ENCODE results near the gene DPF3.

DPF3 gene

DNA sequence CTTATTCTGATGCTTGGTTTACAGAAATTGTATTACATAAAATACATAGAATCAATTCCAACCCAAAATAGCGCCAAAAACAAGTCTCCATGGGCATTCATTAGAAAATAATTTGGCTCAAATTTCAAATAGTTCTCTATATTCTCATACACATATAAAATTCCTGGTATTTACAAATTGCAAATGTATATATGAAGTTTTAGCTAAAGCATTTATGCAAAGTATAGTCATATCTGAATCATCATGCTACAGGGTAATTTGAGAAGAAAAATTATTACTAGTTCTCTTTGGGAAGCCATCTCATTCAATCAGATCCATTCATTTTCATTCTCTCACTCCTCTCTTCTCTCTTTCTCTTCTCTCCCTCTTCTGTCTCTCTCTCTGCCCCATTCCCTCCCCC lies 257.8 kb downstream of the DPF3 start:
- no peak for DNase-seq

DNA sequence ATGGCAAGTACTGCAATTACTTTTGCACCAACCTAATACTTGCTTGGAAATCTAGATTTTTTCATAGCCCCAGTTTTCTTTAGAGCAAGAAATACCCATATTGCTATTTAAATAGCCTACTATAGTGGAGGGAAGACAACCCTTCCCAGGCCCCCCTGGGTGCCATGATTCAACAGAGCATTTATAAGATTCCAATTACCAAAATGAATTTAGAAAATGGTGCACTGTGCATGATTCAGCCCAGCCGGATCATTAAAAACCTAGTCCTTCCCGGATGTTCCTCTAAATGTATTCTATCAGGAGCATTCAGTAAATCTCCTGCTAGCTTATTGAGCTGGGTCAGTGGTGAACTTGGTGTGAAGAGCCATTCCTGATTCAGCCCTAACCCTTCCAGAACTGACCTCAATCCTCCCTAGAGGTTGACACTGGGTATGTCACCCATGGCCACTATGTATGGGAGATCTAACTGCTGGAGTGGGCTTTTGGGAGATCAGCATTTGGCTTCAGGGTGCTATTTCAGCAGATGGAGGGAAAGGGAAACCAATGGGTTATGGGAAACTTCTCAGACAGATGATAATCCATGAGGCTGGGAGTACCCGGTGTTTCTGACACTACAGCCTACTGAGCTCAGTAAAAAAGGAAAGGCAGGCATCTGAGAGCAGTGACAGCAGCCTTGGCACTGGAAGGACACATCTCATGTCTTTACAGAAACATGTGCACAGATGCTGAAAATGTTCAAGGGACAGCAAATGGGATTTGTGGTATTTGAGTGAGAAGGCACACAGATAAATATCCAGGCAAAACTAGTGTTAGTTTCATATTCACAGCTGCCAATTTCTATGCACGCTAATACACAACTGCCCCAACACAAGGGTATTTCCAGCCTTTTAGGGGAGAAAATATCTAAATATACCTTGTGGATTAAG lies 258.9 kb downstream of the DPF3 start:
- no peak for DNase-seq

DNA sequence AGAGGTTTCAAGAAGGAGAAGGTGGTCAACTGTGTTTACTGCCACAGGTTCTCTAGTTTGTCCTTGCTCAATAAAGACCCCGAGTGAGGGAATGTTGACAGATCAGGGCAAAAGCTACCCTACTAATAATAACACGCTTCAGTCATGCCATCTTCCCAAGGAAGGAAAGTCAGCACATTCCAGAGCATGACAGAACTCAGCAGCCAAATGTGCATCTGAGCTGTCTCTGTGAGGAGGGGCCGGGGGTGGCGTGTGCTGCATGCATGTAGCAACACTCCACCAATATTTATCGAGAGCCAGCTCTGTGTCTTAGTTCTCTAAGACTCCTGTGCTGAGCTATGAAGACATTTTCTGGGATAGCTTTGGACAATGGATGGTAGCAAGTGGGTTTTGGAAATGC lies 260.4 kb downstream of the DPF3 start:
- no peak for DNase-seq

DNA sequence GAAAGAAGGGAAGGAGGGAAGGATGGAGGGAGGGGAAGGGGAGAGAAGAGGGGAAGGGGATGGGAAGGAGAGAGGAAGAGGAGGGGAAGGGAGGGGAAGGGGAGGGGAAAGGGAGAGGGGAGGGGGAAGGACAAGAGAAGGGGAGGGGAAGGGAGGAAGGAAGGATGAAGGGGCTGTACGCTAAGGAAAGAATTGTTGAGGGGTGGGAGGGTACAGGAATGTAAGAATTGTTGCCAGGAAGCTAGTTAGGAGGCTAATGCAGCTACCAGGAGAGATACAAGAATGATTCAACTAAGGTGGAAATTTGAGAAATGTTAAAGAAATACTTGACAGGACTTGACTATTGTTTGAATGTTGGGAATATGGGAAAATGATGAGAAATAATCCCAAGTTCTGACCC lies 261.2 kb downstream of the DPF3 start:
- no peak for DNase-seq

DNA sequence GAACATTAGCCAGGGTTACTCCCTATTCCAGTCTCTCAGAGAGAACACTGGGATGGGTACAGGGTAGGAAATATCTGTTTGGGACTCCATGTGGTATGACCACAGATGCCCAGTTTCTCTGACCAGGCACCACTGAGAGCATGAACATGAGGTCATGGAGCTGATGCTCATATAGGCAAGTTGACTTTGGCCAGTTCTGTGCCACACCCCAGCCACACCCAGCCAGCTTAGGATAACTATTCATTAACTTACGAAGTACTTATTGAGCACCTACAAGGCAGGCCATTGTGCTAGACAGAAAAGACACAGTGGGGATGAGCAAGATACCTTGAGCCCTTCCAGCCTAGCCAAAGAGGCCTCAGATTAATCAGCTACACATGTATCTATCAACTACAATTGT lies 262.5 kb downstream of the DPF3 start:
- no peak for DNase-seq

DNA sequence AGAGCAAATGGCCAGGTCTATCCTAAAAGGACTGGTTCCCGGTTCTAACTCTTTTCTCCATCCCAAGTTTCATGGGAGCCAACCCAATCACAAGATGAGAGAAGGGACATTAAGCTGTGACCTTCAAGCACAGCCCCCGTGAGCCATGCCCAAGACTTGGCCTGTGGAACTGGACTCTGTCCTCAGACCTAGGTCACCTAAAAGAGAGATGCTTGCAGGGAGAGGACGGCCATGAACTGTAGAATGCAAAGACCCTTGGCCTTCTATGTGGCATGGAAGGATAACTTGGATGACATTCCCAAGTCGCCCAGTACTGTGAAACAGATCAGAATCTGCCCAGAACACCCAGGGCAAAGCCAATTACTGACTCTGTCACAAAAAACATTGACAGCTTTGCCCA lies 263.5 kb downstream of the DPF3 start:
- no peak for DNase-seq

DNA sequence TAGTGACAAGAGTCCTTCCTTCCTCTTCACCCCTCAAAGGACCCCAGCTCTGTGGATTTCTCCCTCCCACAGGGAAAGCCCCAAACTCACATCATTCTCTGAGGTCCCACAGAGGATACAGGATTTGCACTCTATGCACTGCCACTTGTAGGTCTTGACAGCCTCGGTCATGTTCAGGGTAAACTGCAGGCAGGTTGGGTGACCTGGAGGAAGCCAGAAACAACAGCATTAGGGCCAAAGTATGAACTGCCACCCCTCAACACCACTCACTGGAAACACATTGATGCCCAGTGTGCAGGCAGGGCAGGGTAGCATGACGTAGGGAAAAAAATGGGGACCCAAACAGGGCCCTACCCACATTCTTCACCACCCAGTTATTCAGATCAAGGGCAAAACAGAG lies 264.4 kb downstream of the DPF3 start:
- no peak for DNase-seq

DNA sequence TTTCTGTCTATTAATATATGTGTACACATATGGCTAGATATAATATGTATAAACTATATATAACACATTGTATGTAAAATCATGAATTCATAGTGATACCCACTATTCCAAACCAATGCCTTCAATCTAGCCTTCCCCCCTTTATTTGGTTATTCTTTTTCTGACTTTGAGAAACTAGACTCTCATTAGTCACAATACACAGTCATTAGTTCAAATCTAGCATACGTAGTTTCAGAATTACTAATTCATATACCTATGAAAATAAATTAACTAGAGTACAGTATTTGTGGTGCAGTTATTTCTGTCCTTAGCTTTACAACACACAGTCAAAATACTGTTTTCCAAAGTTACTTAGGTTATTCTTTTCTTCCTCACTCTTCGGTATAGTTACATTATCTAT lies 268.2 kb downstream of the DPF3 start:
- DNase-seq: no peak

DNA sequence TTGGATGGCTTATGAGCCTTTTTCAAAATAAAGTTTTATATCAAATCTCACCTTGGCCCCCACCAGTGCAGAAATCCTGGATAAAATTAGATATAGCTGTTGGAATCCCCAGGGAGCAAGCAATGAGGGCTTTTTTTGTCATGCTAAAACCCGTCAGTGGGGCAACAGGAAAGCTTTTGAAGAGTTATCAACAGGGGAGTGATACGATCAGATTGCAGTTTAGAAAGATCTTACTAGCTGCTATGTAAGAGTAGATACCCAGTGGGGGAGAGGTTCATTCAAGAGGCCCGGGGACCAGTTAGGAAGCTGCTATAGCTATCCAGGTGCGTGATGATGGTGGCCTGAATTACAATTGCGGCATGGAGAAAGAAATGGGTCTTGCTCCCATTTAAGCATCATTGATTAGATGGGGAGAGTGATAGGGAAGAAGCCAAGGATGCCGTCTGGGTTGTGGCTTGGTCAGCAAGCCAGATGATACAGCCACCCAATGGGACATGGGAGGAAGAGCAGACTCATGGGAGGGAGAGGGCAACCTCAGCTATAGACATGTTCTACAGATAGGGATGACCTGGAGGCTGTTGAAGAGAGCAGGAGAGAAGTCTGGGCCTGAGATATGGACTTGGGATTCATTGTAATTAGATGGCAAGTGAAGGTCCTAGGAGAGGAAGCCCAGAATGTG lies 272.4 kb downstream of the DPF3 start:
- DNase-seq: no peak

DNA sequence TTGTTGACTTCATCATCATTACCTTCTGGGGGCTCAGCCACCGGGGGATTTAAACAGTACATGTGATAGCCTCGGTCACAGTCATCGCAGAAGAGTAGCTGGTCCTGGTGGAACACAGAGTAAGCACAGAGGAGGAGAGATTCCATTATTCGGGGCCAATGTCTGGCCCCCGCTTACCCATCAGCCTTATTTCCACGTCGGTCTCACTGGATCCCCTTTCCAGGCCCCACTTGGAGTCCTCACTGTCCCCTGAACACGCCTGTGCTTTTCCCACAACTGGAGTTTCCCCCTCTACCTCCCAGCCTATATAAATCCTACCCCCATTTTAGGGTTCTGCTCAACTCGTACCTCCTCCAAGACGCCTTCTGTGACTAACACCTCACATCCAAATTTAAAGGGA lies 274.0 kb downstream of the DPF3 start:
- DNase-seq: no peak

DNA sequence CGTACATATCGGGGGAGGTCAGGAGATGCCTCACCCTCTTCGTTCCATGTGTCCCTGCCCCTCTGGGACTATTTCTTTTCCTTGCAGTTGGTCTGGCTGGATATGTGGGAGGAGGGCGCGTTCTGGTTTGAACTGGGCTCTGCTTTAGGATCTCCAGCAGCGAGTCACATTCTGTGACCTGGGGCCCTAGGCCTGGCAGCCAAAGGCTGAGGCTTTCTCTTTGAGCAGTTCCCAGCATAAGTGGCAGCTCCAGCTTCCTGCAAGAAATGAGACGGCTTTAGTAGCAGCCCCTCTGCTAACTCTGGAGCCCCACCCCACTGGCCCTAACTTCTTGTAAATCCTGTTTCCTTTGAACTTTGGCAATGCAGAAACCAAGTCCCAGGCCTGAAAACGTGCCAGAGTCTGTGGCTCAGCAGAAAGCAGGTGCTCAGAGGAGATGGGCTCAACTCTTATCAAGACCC lies 274.8 kb downstream of the DPF3 start:
- no peak for DNase-seq

DNA sequence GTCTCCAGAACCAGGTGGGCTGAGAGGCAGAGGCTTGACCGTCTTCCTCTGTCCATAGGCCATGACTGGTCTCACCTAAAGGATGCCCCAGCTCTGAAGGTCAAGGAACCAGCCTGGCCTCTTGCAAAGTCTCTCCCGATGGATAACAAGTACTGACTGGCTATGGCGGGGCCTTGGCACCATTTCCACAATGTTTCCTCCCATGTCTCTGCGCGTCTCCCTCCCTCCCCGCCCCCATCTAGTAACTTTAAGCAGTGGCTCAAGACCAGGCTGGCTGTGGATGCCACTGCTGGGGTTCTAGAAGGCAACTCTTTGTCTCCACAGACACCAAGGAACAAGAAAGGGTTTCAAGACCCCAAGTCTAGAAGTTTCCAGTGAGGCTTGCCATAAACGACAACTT lies 275.5 kb downstream of the DPF3 start:
- DNase-seq: no peak

DNA sequence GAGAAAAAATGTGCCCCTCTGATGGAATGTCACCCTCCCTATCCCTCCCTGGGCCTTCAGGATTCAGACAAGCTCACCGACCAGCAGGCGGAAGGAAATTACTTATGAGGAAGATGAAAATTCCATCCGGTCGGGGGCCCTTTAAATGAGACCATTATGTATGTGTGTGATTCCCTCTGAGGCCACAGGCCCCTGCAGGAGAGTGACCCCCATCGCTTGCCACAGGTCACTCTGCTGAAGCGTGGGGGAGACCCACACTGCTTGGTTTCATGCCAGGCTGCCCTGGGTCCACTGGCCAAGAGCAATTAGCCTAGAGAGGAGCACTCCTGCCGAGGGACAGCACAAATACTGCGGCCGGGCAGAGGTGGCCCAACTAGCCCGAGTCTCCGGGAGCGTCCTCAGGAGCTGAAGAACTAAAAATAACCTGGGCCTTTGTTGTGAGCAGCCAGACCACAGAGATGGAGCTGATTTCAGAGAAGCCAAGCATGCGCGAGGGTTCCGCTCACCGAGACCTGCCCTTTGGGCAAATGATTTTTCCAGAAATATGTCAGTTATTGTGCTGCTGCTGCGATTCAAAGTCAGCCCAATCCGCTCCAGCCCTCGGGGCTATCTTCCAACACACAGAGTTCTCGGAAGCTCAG lies 276.4 kb downstream of the DPF3 start:
- no peak for DNase-seq

DNA sequence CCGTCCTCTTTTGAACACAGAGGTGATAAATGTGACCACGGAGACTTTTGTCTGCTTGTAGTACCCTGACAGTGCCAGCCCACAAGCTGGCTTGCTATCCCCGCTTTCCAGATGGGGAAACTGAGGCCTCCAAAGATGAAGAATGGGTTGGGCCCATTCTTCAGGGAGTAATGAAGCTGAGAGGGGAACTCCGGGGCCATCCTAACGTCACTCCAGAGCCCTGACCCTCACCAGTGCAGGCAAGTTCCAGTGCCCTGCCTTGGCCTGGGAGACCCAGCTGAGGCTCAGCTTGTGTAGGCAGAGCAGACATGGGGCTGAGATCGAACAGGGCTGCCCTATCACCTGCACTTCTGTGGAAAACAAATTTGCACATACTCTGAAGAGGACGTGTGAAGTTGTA lies 277.1 kb downstream of the DPF3 start:
- DNase-seq: no peak

DNA sequence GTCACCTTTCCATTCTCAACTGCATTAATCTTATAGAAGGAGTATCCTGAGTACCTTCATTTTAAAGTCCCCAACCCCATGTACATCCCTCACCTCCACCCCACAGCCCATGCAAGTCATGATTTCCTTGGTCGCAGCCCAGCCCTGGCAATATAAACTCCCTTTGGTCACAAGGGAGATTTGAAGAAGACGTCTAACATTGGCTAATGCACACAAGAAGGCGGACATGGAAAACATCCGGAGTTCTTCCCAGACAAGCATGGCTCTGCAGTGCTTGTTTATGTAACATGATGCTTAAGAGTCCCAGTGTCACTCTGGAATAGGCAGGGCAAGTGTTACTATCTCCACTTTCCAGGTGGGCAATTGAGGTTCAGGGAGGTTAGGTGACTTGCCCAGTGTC lies 277.6 kb downstream of the DPF3 start:
- DNase-seq: no peak

DNA sequence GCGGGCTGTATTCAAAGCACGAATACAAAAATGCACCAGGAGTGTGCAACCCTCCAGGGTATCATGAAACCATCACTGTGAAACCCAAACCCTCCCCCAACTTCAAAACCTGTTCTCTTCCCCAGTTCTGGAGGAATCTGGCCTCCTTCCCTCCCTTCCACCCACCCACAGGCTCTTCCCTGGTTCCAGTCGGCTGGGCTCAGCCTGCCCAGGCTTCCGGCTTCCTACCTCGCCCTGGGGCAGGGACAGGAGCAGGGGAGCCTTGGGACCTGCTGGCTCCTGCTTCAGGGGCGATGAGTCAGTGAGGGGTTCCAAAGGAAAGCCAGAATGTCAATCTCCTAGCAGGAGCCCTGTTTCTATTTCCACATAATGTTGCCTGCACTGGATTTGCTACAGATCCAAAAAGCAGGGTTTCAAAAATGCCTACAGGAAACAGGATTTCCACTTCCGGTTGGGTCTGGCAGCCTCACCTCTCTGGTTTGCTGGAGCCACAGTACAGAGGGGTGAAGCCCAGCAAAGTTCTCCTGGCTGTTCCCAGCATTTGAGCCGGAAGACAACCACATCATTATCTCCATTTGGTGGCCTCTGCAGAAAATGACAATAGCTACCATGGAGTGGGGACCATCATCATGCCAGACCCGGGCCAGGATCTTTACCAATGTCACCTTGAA lies 278.3 kb downstream of the DPF3 start:
- no peak for DNase-seq

DNA sequence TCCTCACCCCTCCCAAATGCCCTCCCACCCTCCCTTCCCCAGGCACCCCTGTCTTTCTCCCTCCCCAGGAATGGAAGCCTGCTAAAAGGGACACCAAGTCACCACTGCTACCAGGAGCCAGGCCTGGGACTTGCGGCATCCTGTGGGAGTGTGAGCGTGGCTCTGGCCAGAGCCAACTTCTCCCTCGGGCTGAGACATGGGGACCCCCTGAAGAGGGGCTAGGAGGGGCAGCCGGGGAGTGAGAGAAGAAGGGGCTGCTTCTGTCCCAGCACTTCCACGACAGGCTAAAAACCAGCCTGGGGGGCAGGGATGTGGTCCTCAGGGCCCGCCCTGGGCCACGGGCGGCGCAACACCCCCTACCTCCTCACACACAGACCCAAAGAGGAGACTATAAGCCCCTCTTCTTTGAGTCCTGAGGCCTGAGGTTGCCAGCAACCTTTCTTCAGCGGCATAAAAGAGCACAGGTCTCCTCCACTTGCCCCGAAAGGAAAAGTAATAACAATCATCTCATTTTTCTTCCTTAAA lies 278.9 kb downstream of the DPF3 start:
- DNase-seq: no peak

DNA sequence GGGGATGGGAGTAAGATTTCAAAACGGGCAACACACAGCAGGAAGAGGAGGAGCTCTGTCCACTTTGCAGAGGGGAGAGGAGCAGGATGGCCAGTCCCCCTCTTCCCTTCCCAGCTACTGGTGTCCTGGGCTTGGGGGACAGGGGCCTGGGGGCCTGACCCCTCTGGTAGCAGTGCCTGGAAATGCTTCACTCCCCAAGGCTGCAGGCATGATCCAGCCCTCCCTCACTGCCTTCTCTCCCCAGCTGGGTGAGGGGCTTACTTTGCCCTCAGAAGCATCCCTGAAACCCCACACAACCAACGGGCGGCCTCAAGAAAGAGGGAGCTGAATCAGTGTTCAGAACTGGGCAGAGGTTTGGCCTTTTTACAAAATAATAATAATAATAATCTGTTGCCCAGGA lies 279.5 kb downstream of the DPF3 start:
- DNase-seq: no peak

DNA sequence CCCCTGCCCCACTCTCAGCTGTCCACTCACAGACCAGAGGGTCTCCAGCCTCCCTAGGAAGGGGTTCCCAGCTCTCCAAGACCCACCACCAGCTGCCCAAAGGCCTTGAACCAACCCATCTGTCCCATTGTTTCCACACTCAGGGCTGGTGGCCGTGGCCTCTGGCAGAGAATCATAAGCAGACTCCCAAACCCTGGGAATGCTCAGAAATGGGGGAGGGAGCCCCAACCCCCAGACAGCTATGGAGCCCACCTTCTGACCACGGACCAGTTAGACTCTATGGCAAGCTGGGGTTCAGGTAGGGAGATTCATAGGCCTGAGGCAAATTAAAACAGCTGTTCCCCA lies 280.0 kb downstream of the DPF3 start:
- DNase-seq: no peak

DNA sequence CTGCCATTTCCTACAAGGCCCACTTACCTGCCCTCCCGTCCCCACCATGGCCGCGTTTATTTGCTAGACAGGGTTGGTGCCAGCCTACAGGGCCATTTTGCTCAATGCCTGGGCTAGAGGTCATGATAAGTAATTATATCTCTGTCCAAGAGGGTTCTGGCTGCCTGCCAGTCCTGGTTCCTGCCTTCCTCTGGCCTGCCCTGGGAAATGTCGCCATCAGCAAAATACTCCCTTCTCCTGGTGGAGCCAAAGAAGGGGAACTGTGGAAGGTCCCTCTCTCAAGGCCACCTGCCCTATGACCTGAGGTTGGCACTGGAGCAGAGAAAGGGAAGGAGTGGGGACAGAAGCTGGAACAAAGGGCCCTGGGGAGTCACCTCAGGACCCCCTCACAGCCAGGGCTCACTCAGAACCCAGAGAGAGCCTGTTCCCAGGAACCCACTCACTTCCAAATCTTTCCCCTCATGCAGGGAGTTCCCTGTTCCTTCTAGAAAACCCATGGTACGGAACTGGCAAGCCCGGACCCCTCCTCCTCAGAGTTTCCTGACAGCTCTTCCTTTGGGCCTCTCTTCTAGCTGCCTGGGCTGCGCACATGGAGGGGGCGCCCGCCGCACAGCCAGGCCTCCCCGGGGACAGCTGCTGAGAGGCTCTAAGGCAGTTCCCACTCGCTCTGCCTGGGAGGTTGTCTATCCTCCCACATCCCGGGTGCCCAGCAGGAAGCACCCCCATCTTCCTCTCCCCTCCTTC lies 280.5 kb downstream of the DPF3 start:
- DNase-seq: no peak

DNA sequence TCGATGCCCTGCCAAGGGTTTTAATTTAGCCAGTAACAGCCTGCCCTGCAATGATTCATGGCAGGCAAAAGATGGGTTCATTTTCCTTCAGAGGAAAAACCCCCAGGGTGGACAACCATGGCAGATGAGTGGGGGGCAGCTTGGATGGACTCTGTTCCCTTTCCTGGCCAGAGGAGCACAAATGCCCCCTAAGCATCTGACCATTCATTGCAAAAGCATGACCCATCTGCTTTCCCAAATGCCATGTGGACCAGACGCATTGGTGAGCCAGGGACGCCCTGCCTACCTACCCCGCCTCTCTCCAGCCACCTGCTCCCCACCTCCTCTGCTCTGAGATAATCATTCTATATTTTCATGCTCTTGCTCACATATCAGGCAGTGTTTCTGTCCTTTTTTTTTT lies 281.9 kb downstream of the DPF3 start:
- DNase-seq: no peak

DNA sequence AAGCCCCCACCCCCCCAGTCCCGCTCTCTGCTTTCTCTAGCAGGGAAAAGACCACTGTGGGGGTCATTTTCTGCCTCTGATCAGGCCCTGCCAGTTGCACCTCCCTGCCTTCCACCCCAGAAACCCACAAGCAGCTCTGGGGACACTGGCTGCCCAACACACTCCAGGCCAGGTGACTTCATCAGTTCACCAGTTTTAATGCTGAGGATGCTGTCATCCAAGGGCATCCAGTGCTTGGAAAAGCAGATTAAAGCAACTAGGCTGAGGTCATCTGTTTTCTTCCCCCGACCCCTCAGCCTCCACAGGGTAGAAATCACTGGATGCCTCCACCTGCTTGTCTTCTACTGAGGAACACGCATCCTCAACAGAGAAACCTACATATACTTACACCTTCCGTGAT lies 282.4 kb downstream of the DPF3 start:
- DNase-seq: no peak

DNA sequence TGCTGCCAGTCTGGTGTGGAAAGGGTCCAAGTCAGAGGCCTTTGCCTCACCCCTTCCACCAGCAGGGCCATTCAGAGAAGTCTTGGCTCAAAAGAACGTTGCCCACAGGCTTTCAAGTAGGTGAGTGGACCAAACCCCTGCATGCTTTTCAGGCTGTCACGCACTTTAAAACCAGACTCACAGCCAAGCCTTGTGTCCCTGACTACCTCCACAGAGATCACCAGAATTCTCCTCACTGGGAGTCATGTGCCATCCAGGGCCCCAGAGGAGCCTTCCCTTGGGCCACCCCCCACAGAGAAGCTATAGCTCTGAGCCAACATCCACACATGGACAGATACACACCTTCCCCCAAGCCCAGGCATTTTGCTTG lies 283.1 kb downstream of the DPF3 start:
- no peak for DNase-seq

Measured in activated gamma-delta T cell treated with Interleukin-2 at 50 U/mL for 16 hours (primary cell).